GM19240 (cell line): ENCODE data around the gene FAF2.
"Not testable (repeated sequence)": the region's sequence is repeated elsewhere in the genome, so short reads cannot be mapped to it uniquely, and the experiment has no call there.

Experiments
- DNase-seq: peaks from one replicate; pipeline ENCODE4 v3.0.0; 2011; ENCODE audit warnings: low spot score; ENCODE audit not compliant: insufficient read length

FAF2 gene

GRCh38 chr5:176542596-176543427 is 94.6 kb downstream of the FAF2 start:
- DNase-seq: no peak

GRCh38 chr5:176543428-176544182 is 95.4 kb downstream of the FAF2 start:
- DNase-seq: no peak

GRCh38 chr5:176545388-176545736 is 97.2 kb downstream of the FAF2 start:
- no peak for DNase-seq

GRCh38 chr5:176545737-176546509 is 97.7 kb downstream of the FAF2 start:
- no peak for DNase-seq

GRCh38 chr5:176547802-176548201 is 99.6 kb downstream of the FAF2 start:
- DNase-seq: no peak

- DNase-seq: no peak
Measured at GRCh38 chr5:176548967-176549444, 100.8 kb downstream of the FAF2 start, which contains the start of gene CDHR2. Gene CDHR2 (plus strand): TSS chr5:176549342. CDS start chr5:176565353, 16,011 bp downstream.

- no peak for DNase-seq
Measured at GRCh38 chr5:176549871-176550270, 101.7 kb downstream of the FAF2 start.

- DNase-seq: no peak
Measured at GRCh38 chr5:176550275-176550831, 102.2 kb downstream of the FAF2 start.

- not testable (repeated sequence) for DNase-seq
Measured at GRCh38 chr5:176550937-176551336, 102.8 kb downstream of the FAF2 start.

GRCh38 chr5:176552332-176552869 is 104.2 kb downstream of the FAF2 start:
- no peak for DNase-seq

- no peak for DNase-seq
Measured at GRCh38 chr5:176553260-176554085, 105.3 kb downstream of the FAF2 start.

GRCh38 chr5:176557846-176558245 is 109.7 kb downstream of the FAF2 start:
- DNase-seq: no peak
